Suprapubic skin (tissue), 4 donors: ENCODE measurements around the gene ELANE. TPM values are rescaled to one million over a fixed set of nuclear protein-coding genes. Genes with fewer than 3 reads are reported as not detected.
"Not testable (repeated sequence)": the region's sequence is repeated elsewhere in the genome, so short reads cannot be mapped to it uniquely, and the experiment has no call there.

Experiments
- DNase-seq, 2 donors: peaks; one replicate each; pipeline ENCODE4 v3.0.0-alpha.2; 2019; ENCODE audit warnings: low spot score in 2 of 2
- H3K27ac ChIP-seq: fragments of 200-600 bp; sonication (generic); one replicate; pipeline ENCODE4 v1.5.1; 2019
- H3K27me3 ChIP-seq: fragments of 200-600 bp; sonication (generic); one replicate; pipeline ENCODE4 v1.5.1; 2019
- H3K36me3 ChIP-seq: fragments of 200-600 bp; sonication (generic); one replicate; pipeline ENCODE4 v1.5.1; 2019
- H3K4me1 ChIP-seq: fragments of 200-600 bp; sonication (generic); one replicate; pipeline ENCODE4 v1.5.1; 2019
- H3K4me3 ChIP-seq: fragments of 200-600 bp; sonication (generic); one replicate; pipeline ENCODE4 v1.5.1; 2019; ENCODE audit warnings: mild to moderate bottlenecking
- H3K9me3 ChIP-seq: fragments of 200-600 bp; sonication (generic); one replicate; pipeline ENCODE4 v1.5.1; 2019
- EP300 ChIP-seq: sonication (generic); formaldehyde crosslinking; IDR thresholded peaks from one replicate; pipeline ENCODE4 v1.6.1; 2017; ENCODE audit warnings: antibody characterized with exemption
- POLR2A ChIP-seq, 2 donors: fragments of 450-650 bp; IDR thresholded peaks; one replicate each; pipeline ENCODE4 v1.6.1; 2017; ENCODE audit warnings: antibody characterized with exemption in 2 of 2, mild to moderate bottlenecking in 2 of 2, moderate library complexity in 2 of 2
- POLR2AphosphoS5 ChIP-seq, 3 donors: sonication (generic); formaldehyde crosslinking; IDR thresholded peaks; one replicate each; pipeline ENCODE4 v1.6.1; 2017; ENCODE audit warnings: antibody characterized with exemption in 3 of 3
- WGBS: methylation state at CpG from one replicate; pipeline ENCODE4 v1.1.5; 2018; 5-methylcytosine and 5-hydroxymethylcytosine counted together
- total RNA-seq, 4 donors: library from RNA; depleted of rRNA; stranded (reverse); fragments of >200 nt; gene quantifications; one replicate each; pipeline ENCODE4 v1.1.0, GENCODE V29; 2016
- TF ChIP-seq, protein P1 (sequence below), 2 donors: fragments of 200-600 bp in 1 of 2; fragments of 450-650 bp in 1 of 2; sonication (generic) in 1 of 2; IDR thresholded peaks; one replicate each; pipeline ENCODE4 v1.5.1; 2016 to 2019; ENCODE audit warnings: antibody characterized with exemption in 2 of 2, mild to moderate bottlenecking in 1 of 2, moderate library complexity in 1 of 2

Gene ELANE
- total RNA-seq, 4 donors from 2014 or later: 0.79 TPM; not detected in 3

DNA sequence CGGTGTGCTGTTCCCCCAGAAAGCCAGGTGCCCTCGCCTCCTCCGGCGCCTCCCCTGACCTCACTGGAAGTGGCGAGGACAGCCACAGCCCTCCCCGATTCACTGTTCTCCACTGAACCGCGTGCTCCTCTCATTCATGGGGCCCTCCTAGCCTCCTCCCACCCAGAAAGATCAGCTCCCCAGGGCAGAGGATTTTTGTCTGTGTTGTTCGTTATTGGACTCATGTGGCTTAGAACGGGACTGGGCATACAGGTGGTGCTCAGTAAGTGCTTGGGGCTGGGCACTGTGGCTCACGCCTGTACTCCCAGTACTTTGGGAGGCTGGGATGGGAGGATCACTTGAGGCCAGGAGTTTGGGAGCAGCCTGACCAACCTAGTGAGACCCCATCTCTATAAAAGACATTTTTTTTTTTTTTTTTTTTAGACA, 7.5 kb upstream of the ELANE start:
- 48% methylated on average over 3 of the region's 11 CpGs for WGBS
- TF ChIP-seq, protein P1, sequence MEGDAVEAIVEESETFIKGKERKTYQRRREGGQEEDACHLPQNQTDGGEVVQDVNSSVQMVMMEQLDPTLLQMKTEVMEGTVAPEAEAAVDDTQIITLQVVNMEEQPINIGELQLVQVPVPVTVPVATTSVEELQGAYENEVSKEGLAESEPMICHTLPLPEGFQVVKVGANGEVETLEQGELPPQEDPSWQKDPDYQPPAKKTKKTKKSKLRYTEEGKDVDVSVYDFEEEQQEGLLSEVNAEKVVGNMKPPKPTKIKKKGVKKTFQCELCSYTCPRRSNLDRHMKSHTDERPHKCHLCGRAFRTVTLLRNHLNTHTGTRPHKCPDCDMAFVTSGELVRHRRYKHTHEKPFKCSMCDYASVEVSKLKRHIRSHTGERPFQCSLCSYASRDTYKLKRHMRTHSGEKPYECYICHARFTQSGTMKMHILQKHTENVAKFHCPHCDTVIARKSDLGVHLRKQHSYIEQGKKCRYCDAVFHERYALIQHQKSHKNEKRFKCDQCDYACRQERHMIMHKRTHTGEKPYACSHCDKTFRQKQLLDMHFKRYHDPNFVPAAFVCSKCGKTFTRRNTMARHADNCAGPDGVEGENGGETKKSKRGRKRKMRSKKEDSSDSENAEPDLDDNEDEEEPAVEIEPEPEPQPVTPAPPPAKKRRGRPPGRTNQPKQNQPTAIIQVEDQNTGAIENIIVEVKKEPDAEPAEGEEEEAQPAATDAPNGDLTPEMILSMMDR (IDR thresholded peaks at IDR 0.05): no peak
- Histone ChIP-seq H3K27ac (no peak overlapping the region), H3K9me3 (no peaks in the 10 kb centered on the region), H3K4me3 (no peak overlapping the region), H3K27me3 (peaks cover 56% of the 10 kb centered on the region), H3K36me3 (no peaks in the 10 kb centered on the region), H3K4me1 (peaks cover 27% of the 10 kb centered on the region)
- no peak for DNase-seq

DNA sequence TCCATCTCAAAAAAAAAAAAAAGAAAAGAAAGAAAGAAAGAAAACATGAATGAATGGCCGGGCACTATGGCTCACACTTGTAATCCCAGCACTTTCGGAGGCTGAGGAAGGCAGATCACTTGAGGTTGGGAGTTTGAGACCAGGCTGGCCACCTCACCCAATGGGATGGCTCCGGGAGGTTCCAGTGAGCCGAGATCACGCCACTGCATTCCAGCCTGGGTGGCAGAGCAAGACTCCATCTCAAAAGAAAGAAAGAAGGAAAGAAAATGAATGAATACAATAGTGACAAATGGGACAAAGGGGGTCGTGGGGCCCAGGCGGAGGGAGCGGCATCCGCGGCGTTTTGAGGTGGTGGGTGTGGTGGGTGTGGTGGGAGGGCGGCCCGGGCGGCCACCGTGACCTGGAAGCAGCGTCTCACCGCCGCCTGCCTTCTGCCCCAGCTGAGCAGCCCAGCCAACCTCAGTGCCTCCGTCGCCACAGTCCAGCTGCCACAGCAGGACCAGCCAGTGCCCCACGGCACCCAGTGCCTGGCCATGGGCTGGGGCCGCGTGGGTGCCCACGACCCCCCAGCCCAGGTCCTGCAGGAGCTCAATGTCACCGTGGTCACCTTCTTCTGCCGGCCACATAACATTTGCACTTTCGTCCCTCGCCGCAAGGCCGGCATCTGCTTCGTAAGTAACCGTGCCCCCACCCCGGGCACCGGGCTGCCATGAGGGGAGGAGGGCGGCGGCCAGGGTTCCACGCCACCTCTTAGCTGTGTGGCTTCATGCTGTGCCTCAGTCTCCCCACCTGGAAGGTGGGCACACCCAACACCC, 6.2 kb upstream of the ELANE start:
- no peak overlapping the region for H3K4me3 ChIP-seq
- H3K27ac ChIP-seq: no peak overlapping the region
- no peaks in the 10 kb centered on the region for H3K9me3 ChIP-seq
- WGBS: 44% methylated on average over 23 of the region's 37 CpGs
- H3K4me1 ChIP-seq: peaks cover 35% of the 10 kb centered on the region
- no peak for DNase-seq
- TF ChIP-seq POLR2A (IDR thresholded peaks at IDR 0.05): no peak
- TF ChIP-seq, protein P1 (IDR thresholded peaks at IDR 0.05): no peak
- TF ChIP-seq POLR2AphosphoS5 (IDR thresholded peaks at IDR 0.05): no peak
- no peak for TF ChIP-seq EP300
- H3K27me3 ChIP-seq: peaks cover 49% of the 10 kb centered on the region
- no peaks in the 10 kb centered on the region for H3K36me3 ChIP-seq

DNA sequence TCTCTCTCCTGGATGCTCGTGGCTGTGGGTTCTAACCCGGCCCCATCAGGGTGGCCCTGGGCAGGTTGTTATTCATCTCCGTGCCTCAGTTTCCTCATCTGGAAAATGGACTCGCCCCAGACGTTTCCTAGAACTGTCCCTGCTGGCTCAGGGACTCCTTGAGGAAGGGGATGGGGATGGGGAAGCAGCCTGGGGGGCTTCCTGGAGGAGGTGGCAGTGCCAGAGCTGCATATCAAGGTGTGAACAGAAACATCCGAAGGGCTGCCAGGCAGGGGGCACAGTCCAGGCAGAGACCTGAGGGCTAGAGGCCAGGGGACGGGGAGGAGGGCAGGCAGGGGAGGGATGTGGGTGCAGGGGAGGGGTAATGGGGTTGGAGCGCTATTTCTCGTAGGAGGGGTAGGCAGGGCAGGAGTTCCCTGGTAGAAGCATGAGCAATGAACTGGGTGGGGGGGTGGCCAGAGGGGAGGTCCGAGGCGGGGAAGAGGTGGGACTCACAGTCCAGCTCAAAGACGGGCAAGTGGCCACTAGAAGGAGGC, 3.6 kb upstream of the ELANE start:
- H3K27me3 ChIP-seq: peaks cover 53% of the 10 kb centered on the region
- TF ChIP-seq POLR2A (IDR thresholded peaks at IDR 0.05) (no peak), EP300 (no peak), POLR2AphosphoS5 (IDR thresholded peaks at IDR 0.05) (no peak)
- TF ChIP-seq, protein P1 (IDR thresholded peaks at IDR 0.05): no peak
- no peak overlapping the region for H3K4me3 ChIP-seq
- H3K36me3 ChIP-seq: no peaks in the 10 kb centered on the region
- H3K27ac ChIP-seq: no peak overlapping the region
- H3K4me1 ChIP-seq: peaks cover 41% of the 10 kb centered on the region
- no peaks in the 10 kb centered on the region for H3K9me3 ChIP-seq
- no peak for DNase-seq
- 40% methylated on average over 10 of the region's 12 CpGs for WGBS

DNA sequence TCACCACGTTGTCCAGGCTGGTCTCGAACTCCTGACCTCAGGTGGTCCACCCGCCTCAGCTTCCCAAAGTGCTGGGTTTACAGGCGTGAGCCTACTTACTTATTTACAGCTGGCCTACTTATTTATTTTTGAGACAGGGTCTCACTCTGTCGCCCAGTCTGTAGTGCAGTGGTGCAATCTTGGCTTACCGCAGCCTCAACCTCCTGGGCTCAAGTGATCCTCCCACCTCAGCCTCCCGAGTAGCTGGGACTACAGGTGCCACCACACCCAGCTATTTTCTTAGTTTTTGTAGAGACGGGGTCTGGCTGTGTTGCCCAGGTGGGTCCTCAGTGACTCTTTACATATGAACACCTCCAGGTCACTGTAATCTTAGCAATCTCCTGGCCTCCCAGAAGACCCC, 2.9 kb upstream of the ELANE start:
- H3K9me3 ChIP-seq, H3K4me3 ChIP-seq, H3K36me3 ChIP-seq, H3K27ac ChIP-seq, DNase-seq: not testable (repeated sequence)
- H3K27me3 ChIP-seq: peaks cover 46% of the 10 kb centered on the region
- WGBS: 78% methylated on average over 8 of the region's 8 CpGs
- peaks cover 34% of the 10 kb centered on the region for H3K4me1 ChIP-seq

GRCh38 chr19:850221-850978, 1.7 kb upstream of the ELANE start:
- peak overlapping the region; percentile 63 for H3K27ac ChIP-seq
- peaks cover 41% of the 10 kb centered on the region for H3K27me3 ChIP-seq
- WGBS: 76% methylated on average over 6 of the region's 28 CpGs
- TF ChIP-seq EP300 (peak; percentile 22), POLR2AphosphoS5 (IDR thresholded peaks at IDR 0.05) (peak in 2 of 3 donors; percentile 88), POLR2A (IDR thresholded peaks at IDR 0.05) (peak in 1 of 2 donors; percentile 16)
- TF ChIP-seq, protein P1 (IDR thresholded peaks at IDR 0.05): no peak
- no peaks in the 10 kb centered on the region for H3K36me3 ChIP-seq
- peak; percentile 95 to 96 for DNase-seq
- no peaks in the 10 kb centered on the region for H3K9me3 ChIP-seq
- no peak overlapping the region for H3K4me3 ChIP-seq
- H3K4me1 ChIP-seq: peaks cover 31% of the 10 kb centered on the region
